Left forelimb (tissue), 1 donor: ENCODE measurements around the gene TSC22D4.

Experiments
- DNase-seq: peaks from one replicate; pipeline ENCODE4 v3.0.0-alpha.2; 2018; ENCODE audit warnings: low spot score

Gene TSC22D4

DNA sequence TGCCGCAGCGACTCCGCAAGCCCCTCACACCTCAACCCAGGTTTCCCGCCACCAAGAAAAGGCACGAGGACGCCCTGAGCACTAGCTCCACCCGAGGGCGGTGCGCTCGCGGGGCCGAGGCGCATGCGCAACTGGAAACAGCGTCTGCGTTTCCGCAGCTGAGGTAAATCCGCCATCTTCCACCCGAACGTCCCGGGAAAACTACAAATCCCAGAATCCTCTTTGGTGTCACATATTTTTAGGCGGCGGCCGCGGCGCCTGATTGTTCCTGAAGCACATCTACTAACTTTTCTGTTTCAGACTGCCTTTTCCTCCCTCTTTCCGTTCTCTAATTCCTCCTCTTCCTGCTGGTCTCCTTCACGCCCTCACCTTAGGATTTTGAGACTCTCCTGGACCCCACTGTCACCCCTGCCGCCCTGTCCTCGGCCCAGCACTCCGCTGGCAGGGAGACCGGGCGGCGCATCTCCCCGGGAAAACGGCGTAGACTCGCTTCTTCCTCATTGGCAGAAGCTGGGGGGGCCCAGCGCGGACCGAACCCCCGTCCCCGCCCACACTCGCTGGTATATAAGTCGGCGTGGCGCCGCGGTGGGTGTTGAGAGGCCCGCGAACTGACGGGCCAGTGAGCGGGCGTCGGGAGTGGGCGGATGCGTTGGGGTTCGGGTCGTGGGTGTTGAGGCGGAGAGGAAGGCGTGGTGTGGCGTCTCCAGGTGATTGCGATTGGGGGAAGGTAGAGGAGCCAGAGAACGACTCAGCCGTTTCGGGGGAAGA is 50.6 kb downstream of the TSC22D4 start, which contains the start of gene ZCWPW1:
Gene ZCWPW1, minus strand, starts transcription at position 505 of the 768 bp plus-strand sequence. CDS start 8,054 bp downstream, outside the sequence.
- peak; percentile 97 for DNase-seq

GRCh38 chr7:100427762-100428198 is 51.2 kb downstream of the TSC22D4 start:
- no peak for DNase-seq

- no peak for DNase-seq
Observed at GRCh38 chr7:100426516-100426915, 52.5 kb downstream of the TSC22D4 start.

DNA sequence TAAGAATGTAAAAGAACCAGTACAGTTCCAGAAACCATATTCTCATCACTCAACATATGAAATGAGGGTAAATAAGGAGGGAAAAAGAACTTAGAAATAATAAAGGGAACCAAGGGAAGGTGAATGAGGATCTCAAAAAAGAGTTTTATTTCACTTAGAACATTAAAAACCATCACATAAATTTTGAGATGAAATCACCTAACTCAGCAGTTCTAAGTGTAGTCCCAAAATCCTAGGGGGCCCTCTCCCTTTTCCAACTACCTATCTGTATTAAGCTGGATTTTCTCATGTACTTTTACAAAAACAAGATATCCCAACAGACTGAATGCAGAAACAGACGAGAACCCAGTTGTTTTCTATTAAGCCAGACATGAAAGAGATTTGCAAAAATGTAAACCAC is 53.7 kb downstream of the TSC22D4 start:
- no peak for DNase-seq

GRCh38 chr7:100423315-100423714 is 55.7 kb downstream of the TSC22D4 start:
- DNase-seq, result no peak

DNA sequence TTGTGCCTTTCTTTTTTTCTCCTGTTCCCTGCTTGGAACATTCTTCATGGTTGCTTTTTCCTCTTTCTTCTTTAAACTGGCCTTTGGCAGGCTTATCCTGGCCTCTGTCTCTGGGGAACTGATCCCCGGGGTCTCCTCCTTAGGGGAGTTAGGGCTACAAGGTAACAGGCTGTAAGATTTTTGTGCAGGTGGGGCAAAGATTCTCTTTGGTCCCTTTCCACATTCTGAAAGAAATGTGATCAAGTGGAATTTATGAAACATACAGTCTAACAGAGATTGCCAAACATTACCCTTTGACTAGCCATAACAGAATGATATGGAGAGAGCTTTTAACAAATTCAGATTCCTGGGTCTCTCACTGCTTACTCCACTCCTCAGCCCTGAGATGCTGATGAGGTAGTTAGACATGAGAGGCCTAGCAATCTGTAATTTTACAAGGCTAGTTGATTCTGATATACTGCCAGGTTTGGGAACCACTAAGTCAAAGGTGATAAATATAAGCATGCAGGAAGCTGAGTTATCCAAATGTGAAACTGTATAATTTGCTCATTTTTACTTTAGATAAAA is 59.3 kb downstream of the TSC22D4 start:
- DNase-seq, result no peak

DNA sequence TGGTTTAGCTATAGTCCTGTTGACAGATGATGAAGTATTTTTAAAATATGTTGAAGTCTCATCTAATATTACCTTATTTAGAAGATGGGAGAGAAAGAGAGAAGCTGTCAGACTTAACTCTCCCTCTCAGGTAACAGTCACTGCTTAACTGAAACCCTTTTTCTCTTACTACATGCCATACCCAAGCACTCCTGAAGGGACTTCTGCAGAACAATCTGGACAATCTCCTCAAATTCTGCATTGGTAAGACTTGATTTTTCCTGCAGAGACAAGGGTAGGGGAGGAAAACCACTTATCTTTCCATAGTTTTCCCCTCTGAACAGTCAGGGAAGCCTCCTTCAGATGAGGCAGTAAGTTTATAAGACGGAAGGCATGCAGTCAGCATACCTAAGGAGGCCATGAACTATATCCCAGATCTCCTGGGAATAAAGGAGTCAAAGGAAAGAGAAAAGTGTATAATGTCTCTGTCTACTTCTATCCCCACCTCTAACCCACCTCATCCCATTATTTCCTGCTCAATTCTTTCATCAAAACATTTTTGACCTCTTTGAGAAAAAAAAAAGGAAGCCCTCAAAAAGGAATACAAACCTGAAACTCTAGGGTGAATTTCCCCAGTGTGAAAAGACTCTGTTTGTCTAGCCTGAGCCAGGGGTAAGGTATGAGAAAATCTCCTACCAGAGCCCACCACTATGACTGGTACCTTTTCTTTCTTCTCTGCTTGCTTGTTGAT is 59.9 kb downstream of the TSC22D4 start:
- DNase-seq, result no peak
